HepG2 (cell line): Measurements from ENCODE around the gene ENO1. TPM values are rescaled to one million over a fixed set of nuclear protein-coding genes. Genes with fewer than 3 reads are reported as not detected.
A peak's percentile ranks its signal among the peaks of the same experiment; 100 is the strongest.

Experiments
- ARID3A ChIP-seq: IDR thresholded peaks from 2 replicates; pipeline ENCODE4 v1.6.1; 2012; ENCODE audit warnings: low read depth, low read length, improper control_type of control experiment
- CHCHD3 ChIP-seq: sonication (generic); formaldehyde crosslinking; IDR thresholded peaks from 2 replicates; pipeline ENCODE4 v1.8.0; 2022; ENCODE audit warnings: mild to moderate bottlenecking, missing genetic modification reagents, moderate library complexity
- CREB1 ChIP-seq, 2 experiments: fragments of 450-650 bp in 1 of 2; IDR thresholded peaks; 2 replicates each; pipeline ENCODE4 v1.6.1; 2016 to 2017; ENCODE audit warnings: control low read depth in 1 of 2, mild to moderate bottlenecking in 1 of 2, missing compliant biosample characterization in 1 of 2, missing genetic modification characterization in 1 of 2
- DMAP1 ChIP-seq: IDR thresholded peaks from 2 replicates; pipeline ENCODE4 v1.6.1; 2016
- ELF3 ChIP-seq: IDR thresholded peaks from 2 replicates; pipeline ENCODE4 v1.6.1; 2016; ENCODE audit warnings: missing genetic modification reagents, missing compliant biosample characterization
- HBP1 ChIP-seq: IDR thresholded peaks from 2 replicates; pipeline ENCODE4 v1.6.1; 2016; ENCODE audit warnings: low read depth, control low read depth
- MED13 ChIP-seq: sonication (generic); formaldehyde crosslinking; IDR thresholded peaks from 2 replicates; pipeline ENCODE4 v1.5.0; 2020; ENCODE audit warnings: missing genetic modification reagents
- NR2F6 ChIP-seq, 2 experiments: IDR thresholded peaks; 2 replicates each; pipeline ENCODE4 v1.6.1; 2016; ENCODE audit warnings: antibody characterized with exemption in 1 of 2, mild to moderate bottlenecking in 1 of 2
- PHF21A ChIP-seq: sonication (generic); formaldehyde crosslinking; IDR thresholded peaks from 2 replicates; pipeline ENCODE4 v1.5.0; 2020; ENCODE audit warnings: mild to moderate bottlenecking, missing genetic modification reagents
- SNAPC2 ChIP-seq: sonication (generic); formaldehyde crosslinking; IDR thresholded peaks from 2 replicates; pipeline ENCODE4 v1.8.1; 2022; ENCODE audit warnings: mild to moderate bottlenecking, missing genetic modification reagents
- ZBTB37 ChIP-seq: sonication (generic); formaldehyde crosslinking; IDR thresholded peaks from 2 replicates; pipeline ENCODE4 v1.4.0; 2020; ENCODE audit warnings: mild to moderate bottlenecking, missing genetic modification reagents
- ZFP91 ChIP-seq: sonication (generic); formaldehyde crosslinking; IDR thresholded peaks from 2 replicates; pipeline ENCODE4 v1.9.0; 2022; ENCODE audit warnings: missing genetic modification reagents, mild to moderate bottlenecking, borderline replicate concordance
- ZHX2 ChIP-seq, 2 experiments: sonication (generic) in 1 of 2; formaldehyde crosslinking in 1 of 2; IDR thresholded peaks; 2 replicates each; pipeline versions ENCODE4 v1.6.1 to v1.9.0; 2014 to 2022; ENCODE audit warnings: antibody characterized with exemption in 1 of 2, borderline replicate concordance in 1 of 2, inconsistent platforms in 1 of 2, low read depth in 1 of 2, missing genetic modification reagents in 1 of 2
- ZNF230 ChIP-seq: sonication (generic); formaldehyde crosslinking; IDR thresholded peaks from 2 replicates; pipeline ENCODE4 v1.4.0; 2020; ENCODE audit warnings: mild to moderate bottlenecking, missing genetic modification reagents
- ZNF274 ChIP-seq: sonication (generic); formaldehyde crosslinking; IDR thresholded peaks from 2 replicates; pipeline ENCODE4 v1.5.1; 2020; ENCODE audit warnings: mild to moderate bottlenecking, missing genetic modification reagents
- ZNF317 ChIP-seq: sonication (generic); formaldehyde crosslinking; IDR thresholded peaks from 2 replicates; pipeline ENCODE4 v1.5.0; 2020; ENCODE audit warnings: mild to moderate bottlenecking, missing genetic modification reagents
- ZNF878 ChIP-seq: sonication (generic); formaldehyde crosslinking; IDR thresholded peaks from 2 replicates; pipeline ENCODE4 v1.8.1; 2023; ENCODE audit warnings: mild to moderate bottlenecking, missing genetic modification reagents, moderate library complexity
- polyA plus RNA-seq, 8 experiments: library from polyadenylated mRNA; depleted of rRNA in 3 of 8; stranded (reverse) in 7 of 8; unstranded in 1 of 8; fragments of >200 nt; fragmentation: Illumina TruSeq in 4 of 8; extraction: Trizol in 4 of 8; gene quantifications; 2 replicates each; pipeline versions ENCODE4 v1.2.1 to v1.2.3, GENCODE V29; 2011 to 2016; ENCODE audit warnings: low read depth in 4 of 8, missing spikeins in 1 of 8, mixed read lengths in 1 of 8; ENCODE audit not compliant: insufficient read depth in 1 of 8
- total RNA-seq, 5 experiments: library from RNA; depleted of rRNA; stranded (reverse); fragments of >200 nt; fragmentation: Illumina TruSeq; extraction: Trizol; gene quantifications; 2 replicates each; pipeline ENCODE4 v1.2.3, GENCODE V29; 2016; ENCODE audit warnings: low read depth in 1 of 5

Gene ENO1
- total and polyA plus RNA-seq, 2 of the 13 experiments (the other 11 are each of a cell fraction or from before 2014, with no cell fraction given) = 1,559 to 3,103 TPM

- TF ChIP-seq CREB1 (IDR thresholded peaks at IDR 0.05) (no peak), CREB1 (CRISPR knock-in tag; IDR thresholded peaks at IDR 0.05) (peak; percentile 61; the same call in 1 of the 2 replicates), ZHX2 (IDR thresholded peaks at IDR 0.05; ENCODE audit: low read depth) (peak; percentile 45; the same call in 1 of the 2 replicates), ZHX2 (CRISPR knock-in tag; IDR thresholded peaks at IDR 0.05; ENCODE audit: borderline replicate concordance) (no peak), SNAPC2 (CRISPR knock-in tag) (0 out of 2 replicates have a peak, but pooled peaks have one; percentile 28), HBP1 (CRISPR knock-in tag) (peak; percentile 87), ZNF878 (CRISPR knock-in tag) (peak; percentile 89), ZNF317 (CRISPR knock-in tag) (peak; percentile 37; the same call in 1 of the 2 replicates), DMAP1 (CRISPR knock-in tag) (0 out of 2 replicates have a peak, but pooled peaks have one; percentile 46), ELF3 (CRISPR knock-in tag) (peak; percentile 83), CHCHD3 (CRISPR knock-in tag) (no peak), ZNF230 (CRISPR knock-in tag) (peak; percentile 54; the same call in 1 of the 2 replicates), MED13 (CRISPR knock-in tag) (no peak), ZNF274 (peak; percentile 73; the same call in 1 of the 2 replicates), ZFP91 (CRISPR knock-in tag) (no peak), NR2F6 (IDR thresholded peaks at IDR 0.05) (0 out of 2 replicates have a peak, but pooled peaks have one; percentile 30), NR2F6 (CRISPR knock-in tag; IDR thresholded peaks at IDR 0.05) (peak; percentile 46), PHF21A (0 out of 2 replicates have a peak, but pooled peaks have one; percentile 19), ARID3A (no peak), ZBTB37 (CRISPR knock-in tag) (0 out of 2 replicates have a peak, but pooled peaks have one; percentile 44)
Measured at GRCh38 chr1:8913457-8913856, 35.0 kb upstream of the ENO1 start (continued).
